HG03159 (cell line): ENCODE results near the gene FAM193B.
"Not testable (repeated sequence)": the region's sequence is repeated elsewhere in the genome, so short reads cannot be mapped to it uniquely, and the experiment has no call there.

Experiments
- ATAC-seq: cut with Tn5 transposase; IDR thresholded peaks from one replicate; pipeline ENCODE4 v1.9.1; 2021; ENCODE audit warnings: mild to moderate bottlenecking, moderate library complexity; ENCODE audit not compliant: unreplicated experiment

Gene FAM193B

DNA sequence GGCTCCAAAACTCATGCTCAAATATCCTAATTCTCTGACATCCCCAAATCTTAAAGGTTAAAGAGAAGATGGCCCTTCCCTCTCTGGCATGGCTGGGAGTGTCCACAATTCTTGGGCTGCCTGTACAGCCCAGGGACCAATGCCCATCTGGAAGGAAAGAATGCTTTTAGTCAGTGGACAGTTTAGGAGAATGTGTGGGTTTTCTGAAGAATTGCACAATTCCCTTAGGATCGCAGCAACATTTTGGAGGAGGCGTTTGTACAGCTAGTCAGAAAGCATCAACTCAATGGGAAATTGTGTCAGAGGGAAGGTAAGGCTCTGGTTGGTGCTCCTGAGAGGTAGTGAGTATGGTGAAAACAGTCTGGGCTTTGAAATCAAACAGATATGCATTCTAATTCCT is 15.0 kb downstream of the FAM193B start:
- ATAC-seq, result no peak

DNA sequence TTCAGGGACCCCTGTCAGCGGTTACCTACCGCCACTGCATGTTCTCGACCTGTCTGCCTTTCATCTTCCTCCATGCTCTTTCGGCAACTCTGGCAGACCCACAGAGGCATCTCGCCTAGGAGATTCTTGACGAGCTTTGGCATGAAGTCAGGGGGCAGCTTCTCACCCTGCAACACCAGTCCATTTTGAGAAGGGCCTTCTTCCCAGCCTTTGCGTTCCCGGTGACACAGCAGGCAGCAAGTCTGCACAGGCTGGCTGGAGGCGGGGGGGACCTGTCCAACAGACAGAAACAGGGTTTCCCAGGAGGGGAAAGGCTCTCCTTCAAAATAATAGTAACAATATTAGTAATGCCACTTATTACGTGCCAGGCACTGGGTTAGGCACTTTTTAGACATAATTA is 15.5 kb downstream of the FAM193B start:
- no peak for ATAC-seq

DNA sequence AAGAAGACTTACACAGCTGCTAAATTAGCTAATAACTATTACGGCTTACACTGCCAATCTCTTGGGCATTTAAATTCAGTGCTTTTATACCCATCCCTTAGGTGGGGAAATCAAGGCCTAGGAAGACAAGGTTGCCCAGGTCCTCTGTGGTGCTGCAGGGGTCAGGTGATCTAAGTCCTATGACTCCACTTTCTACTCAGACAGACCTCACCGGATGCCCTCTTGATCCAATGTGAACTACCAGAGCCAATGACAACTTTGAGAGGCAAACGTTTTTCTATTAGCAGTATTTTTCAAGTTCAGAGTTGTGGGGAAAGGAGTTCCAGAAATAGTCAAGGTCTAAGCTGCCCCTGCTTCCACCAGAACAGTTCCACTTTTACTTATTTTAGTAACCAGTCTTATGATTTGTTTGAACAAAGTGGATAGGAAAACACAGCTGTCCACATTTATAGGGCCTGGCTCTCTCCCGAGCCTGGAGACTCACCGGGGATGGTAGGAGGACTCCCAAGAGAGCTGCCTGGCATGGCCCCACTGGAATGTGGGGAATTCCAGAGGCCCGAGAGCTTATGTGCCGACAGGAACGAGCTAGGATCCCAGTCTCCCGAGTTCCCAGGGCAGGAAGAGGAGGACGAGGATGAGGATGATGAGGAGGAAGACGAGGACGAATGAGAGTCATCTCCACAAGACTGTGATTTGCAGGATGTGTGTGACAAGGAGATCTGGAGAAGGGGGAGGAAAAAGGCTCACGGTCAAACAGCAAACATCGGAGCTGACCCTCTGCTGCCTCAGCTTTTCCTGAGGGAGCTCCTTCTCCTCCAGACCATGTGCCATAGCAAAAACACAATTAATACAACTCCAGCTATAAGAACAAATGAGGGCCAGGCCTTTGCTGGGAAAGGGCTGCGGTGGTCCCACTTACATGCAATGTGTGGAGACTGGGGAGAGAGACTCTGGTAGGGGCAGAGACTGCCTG is 16.7 kb downstream of the FAM193B start:
- no peak for ATAC-seq

DNA sequence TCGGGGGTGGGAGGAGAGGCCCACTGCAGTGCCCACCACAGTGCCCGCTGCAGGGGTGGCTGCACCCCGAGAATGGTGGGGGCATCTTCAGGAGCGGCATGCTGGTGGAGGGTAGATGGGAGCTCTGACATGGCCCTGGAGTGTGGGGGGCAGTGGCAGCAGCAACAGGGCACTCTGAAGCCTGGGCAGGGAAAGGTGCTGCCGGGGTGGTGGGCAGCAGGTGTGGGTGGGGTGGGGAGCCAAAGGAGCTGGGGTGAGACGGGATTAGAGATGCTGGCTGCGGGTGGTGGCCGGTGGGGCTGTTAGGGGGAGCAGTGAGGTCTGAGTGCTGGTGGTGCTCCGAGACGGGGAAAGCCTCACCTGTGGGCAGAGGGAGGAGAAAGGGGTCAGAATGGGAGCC is 18.0 kb downstream of the FAM193B start:
- ATAC-seq, result no peak

DNA sequence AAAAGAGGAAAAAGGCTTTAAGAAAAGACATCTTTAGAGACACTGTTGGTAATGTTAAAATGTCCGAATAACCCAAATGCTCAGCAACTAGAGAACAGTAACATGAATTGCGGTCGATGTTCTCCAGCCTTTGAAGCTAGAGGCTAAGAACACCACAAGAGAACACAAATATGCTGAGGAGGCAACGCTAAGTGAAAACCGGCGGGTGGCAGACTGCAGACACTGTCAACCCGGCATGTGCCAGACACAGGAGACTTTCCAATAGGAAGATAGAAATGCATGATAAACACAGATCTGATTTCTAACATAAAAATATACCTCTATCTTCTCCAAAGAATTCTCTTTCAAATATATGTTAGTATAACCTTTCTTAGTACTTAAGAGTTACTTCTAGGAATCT is 19.2 kb downstream of the FAM193B start:
- ATAC-seq, result no peak

DNA sequence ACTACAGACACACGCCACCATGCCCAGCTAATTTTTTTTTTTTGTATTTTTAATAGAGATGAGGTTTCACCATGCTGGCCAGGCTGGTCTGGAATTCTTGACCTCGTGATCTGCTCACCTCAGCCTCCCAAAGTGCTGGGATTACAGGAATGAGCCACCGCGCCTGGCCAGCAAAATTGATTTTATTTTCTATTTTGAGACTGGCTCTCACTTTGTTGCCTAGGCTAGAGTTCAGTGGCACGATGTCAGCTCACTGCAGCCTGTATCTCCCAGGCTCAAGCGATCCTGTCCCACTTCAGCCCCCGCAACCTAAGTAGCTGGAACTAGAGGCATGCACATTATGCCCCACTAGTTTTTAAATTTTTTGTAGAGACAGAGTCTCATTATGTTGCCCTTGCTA is 19.9 kb downstream of the FAM193B start:
- ATAC-seq, result not testable (repeated sequence)

DNA sequence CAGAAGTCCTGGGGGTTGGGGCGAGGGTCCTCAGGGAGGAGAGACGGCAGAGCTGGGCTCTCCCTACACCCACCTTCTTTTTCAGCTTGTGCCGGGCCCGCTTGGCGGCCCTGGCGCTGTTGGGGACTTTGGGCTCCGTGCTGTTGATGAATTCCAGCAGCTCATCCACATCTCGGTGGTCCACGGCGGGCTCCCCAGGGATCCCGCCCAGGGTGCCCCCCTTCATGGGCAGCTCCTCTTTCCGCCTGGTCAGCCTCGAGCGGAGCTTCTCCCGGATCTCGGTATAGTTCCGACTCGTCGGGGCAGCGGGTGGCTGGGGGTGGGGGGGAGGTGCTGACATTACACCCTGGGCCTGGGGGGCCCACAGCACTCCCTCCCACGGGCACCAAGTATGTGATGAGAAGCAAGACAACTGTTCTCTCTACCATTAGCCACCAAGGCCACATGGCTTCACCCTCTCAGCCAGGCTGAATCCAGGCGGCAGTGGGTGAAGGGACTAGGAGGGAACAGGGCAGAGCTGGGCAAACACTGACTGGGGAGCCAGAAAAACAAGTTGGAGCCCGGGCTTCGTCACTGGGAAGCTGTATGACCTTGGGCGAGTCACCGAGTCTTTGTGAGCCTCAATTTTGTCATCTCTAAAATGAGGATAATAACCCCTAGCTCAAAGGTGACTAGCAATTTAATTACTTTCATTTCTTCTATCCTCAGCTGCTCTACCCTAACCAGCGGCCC is 23.0 kb downstream of the FAM193B start:
- ATAC-seq, result no peak

DNA sequence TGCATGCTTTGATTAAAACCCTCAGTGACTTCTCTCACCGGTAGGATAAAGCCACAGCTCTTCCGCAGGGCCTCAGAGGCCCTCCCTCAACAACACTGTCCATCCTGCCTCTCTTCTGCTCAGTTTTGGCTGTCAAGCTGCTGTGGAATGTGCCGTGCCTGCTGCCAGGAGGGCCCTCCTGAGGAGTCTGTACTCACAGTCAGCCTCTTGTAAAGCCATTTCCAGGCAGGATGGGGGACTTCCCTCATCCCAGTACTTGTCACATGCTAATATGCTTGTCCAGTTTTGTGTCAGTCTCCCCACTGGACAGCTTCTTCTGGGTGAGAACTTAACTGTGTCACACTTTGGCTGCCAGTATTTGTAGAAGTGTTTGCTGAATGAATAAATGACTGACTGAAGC is 23.7 kb downstream of the FAM193B start:
- no peak for ATAC-seq

DNA sequence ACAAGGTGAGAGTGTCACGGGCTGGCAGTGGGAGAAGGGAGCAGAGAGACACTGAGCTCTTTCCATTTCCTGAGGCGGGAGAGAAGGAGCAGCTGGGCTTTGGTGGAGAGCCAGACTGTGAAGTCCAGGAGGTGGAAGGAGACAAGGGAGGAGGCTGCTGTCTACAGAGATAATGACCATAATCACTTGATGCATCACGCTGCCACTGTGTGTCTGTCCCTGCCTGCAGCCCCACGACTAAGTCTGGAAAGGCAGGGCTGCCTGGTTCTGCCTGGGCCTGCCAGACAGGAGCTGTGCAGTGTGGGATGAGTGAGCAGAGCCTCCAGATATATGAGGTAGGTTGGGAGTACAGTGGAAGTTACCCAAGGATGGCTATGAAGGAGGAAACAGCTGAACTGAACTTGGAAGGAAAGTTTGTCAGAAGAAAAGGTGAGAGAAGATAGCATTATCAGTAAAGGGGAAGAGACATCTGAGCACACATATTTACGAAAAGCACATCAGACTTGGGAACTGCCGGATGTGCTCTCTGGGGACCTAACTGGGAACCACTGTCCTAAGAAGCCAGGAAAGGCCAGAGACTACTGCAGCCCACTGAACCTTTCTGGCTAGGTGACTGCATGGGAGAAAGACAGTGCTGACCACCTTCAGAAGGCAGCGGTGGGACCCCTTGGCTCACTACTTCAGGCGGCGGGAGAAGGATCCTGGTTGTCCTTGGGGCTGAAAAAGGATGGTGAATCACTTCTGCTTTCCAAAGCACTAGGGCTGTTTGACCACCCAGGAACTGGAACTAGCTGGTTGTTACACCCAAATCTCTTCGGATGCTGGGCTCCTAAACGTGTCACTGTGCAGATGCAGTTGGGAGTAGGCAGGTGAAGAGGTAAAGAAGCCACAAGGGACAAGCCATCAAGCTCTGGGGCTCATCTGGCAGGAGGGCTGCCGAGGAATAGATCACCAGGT is 24.8 kb downstream of the FAM193B start:
- ATAC-seq, result no peak

DNA sequence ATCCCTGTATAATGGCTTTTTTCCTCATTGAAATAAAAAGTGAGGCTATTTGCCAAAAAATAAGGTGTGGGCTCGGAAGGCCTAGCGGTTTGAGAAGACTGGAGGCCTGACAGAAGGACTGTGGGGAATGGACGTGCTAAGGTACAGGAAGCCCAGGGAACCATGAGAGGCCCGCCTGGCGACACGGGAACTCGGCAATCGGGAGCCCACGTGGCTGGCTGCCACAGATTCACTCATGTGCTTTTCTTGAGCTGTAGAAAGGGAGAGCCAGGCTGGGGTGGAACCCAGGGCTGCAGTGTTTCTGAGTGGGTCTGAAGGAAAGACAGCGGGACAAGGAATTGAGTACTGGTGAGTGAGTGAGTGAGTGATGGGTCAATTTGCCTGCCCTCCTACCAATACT is 25.7 kb downstream of the FAM193B start:
- no peak for ATAC-seq

DNA sequence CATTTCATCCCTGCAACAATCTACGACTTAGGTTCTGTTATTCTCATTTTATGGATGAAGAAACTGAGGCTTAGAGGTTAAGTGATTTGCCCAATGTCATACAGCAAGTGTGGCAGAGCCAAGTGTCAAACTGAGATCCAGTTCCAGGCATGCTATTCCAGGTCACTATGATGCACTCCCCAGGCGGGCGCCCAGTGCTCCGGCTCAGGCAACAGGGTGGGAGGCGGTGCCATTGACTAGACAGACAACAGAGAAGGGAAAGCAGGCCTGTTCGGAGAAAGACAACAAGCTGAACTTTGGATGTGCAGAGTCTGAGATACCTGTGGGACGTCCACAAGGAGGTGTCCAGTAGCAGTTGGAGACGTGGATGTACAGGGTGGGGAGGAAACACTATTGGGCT is 26.8 kb downstream of the FAM193B start:
- no peak for ATAC-seq

DNA sequence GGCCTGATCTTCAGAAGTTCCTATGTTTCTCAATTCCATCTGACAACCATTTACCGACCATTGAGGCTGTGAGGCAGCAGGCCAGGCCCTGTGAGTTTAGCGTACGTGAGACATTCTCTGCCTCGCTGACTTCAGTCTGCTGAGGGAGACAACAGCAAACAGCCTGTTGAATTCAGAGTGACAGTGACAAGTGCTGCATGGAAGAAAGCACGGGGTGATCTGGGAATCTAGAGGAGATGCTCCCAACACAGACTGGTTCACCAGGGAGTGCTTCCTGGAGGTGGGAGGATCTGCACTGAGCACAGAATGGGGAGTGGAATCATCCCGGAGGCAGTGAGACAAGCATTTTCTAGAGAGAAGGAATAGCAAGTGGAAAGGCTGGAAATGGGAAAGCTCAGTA is 27.6 kb downstream of the FAM193B start:
- ATAC-seq, result no peak

DNA sequence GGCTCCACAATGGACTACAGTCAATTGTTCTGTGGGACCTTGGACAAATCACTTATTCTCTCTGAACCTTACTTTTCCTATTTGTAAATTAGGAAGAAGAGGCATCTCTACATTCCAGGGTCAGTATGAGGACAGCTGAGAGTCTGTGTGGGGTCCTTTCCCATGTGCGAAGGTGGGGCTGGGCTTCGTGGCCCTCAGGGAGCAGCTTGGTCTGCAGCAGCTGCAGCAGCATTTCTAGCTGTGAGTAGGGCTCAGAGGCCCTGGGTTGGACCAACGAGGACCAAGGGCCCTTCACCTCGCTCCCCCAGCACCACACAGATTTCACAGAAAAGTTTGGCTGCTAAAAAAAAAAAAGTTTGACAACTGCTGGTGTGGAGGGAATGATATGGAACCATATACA is 28.2 kb downstream of the FAM193B start:
- no peak for ATAC-seq

DNA sequence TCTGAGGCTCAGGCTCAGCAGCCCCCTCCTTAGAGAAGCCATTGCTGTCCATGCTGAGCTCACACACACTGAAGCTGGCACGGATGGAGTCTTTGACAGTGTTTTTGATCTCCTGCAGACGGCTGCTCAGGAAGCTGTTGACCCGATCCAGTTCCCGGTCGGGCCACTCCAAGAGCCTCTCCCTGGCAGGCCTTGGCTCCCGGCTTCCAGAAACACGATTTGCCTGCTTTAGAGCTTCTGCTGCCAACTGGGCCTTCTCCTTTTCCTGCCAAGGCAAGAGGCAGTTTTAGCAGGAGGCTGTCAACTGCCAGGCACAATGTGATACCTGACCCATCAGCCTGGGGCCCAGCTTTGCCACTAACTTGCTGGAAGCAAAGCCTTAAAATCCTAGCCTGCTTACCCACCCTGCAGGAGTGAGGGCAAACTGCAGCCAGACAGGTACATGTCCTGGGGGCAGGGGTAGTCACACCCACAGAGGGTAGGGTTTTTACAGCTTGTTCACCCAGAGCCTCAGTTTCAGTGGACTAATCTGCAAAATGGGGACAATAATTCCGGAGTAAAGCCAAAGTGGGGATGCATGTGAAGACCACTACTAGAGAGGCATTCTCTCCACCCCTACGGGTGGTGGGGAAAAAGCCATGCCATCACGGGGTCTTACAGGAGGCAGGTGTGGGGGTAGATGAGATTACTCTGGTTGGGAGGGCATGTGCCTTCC is 29.3 kb downstream of the FAM193B start:
- no peak for ATAC-seq

DNA sequence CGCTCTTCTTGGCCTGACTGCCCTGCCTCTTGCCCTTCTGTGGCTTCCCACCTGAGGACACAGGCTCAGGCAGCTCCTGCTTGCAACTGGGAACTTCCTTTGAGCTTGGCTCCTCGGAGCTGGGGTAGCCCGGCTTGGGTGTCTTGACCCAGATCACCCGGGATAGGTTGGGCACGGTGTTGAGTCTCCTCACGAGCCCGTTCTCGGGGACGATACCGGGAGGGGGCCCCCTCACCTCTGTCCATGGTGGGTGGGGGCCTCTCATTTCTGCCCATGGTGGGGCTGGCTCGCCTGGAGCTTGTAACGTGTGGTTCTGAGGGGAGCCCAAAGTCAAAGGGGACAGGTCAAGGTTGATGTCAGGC is 29.8 kb downstream of the FAM193B start:
- ATAC-seq, result no peak

DNA sequence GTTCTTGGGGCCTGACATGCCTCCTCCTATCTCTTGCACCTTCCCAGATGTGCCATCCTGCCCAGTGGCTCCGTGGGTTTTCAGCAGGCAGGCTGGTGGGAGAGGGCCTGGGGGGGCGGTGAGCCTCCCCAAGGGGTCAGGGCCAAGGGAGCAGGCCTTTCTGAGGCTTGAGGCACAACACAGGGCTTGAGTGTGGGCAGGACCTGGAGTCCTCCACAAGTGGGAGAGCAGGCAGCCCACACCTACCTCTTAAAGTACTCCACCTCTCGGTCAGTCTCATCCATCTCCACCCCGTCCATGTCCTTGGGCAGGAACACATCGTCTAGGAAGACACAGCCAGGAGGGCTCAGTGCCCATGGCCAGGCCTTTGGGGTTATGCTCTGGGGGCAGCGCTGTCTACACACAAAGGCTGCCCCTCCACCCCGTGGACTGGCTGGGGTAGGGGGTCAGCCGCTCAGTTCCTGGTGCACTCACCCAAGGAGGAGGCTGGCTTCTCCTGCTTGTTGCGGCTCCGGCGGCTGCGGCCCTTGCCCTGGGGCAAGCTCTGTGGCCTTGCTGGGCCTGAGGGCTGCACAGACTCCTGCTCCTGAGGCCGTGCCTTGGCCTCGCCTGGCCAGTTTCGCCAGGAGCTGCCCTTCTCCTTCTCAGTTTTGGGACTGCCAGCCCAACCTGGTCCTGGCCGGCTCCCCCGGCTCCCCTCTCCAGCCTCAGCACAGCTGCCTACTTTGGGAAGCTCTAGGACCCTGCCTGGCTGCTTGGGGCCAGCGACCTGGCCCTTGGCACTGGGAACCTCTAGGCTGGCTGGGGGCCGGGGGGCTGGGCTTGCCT is 30.4 kb downstream of the FAM193B start:
- no peak for ATAC-seq

DNA sequence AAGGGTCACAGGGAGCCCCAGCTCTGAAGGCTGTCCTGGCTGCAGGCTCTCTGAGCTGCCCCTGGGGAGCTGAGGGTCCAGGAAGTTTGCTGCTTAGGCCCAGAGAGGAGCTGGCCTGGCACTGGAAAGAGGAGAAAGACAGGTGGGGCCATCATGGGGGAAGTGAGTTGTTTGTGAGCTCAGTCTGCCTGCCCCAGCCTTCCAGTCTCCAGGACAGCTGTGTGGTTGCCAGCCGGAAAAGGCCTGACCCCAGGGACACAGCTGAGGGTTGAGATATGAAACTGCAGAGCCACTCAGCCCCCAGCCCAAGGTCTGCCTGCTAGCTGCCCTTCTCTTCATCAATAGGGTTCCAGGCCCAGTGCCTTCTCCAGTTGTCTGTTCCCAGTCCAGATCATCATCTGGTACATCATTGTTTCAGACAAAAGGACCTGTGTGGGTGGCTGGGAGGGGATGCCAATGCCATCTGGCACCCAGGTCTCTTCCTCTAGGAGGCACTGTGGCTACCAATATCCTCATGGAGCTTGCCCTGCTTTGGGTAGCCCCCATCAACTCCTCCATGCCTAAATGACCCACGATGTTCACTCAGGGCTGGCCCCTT is 33.3 kb downstream of the FAM193B start:
- no peak for ATAC-seq

DNA sequence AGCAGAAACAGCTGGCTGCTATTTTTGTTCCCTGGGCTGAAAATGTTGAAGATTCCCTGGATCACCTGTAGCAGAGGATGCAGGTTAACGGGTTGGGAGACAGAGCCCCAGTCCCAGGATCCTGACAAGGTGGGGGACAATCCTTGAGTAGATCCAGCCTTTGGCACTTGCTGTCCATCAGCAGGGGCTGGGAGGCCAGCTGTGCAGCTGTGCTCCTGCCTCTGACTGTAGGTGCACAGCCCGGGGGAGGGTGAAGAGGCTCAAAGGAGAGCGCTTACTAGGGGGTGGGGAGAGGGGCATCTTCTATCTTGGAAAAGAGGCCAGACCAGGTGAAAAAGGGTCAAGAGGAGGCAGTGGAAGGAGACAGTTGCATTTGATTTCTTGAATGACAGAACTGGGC is 34.1 kb downstream of the FAM193B start:
- no peak for ATAC-seq
